Tibial nerve (tissue), 4 donors: ENCODE data around the gene MRNIP. TPM values are rescaled to one million over a fixed set of nuclear protein-coding genes. Genes with fewer than 3 reads are reported as not detected.

Experiments used
- DNase-seq, 2 donors: peaks; one replicate each; pipeline ENCODE4 v3.0.0-alpha.2; 2019; ENCODE audit warnings: low spot score in 2 of 2
- H3K27ac ChIP-seq, 4 donors: fragments of 200-600 bp; sonication (generic) in 3 of 4; one replicate each; pipeline ENCODE4 v1.5.1; 2017 to 2019; ENCODE audit warnings: mild to moderate bottlenecking in 1 of 4
- H3K27me3 ChIP-seq, 2 donors: fragments of 200-600 bp; sonication (generic) in 1 of 2; one replicate each; pipeline versions ENCODE4 v1.5.1 to v1.6.0; 2017 to 2019
- H3K36me3 ChIP-seq, 3 donors: fragments of 200-600 bp; sonication (generic); one replicate each; pipeline ENCODE4 v1.5.1; 2018 to 2019
- H3K4me1 ChIP-seq, 4 donors: fragments of 200-600 bp; sonication (generic) in 3 of 4; one replicate each; pipeline ENCODE4 v1.5.1; 2017 to 2019
- H3K4me3 ChIP-seq, 4 donors: fragments of 200-600 bp; sonication (generic) in 3 of 4; one replicate each; pipeline ENCODE4 v1.5.1; 2017 to 2019; ENCODE audit warnings: mild to moderate bottlenecking in 1 of 4, moderate library complexity in 1 of 4
- H3K9me3 ChIP-seq, 4 donors: fragments of 200-600 bp; sonication (generic) in 3 of 4; one replicate each; pipeline ENCODE4 v1.5.1; 2017 to 2019
- CTCF ChIP-seq, 5 experiments: fragments of 200-600 bp in 3 of 5; fragments of 450-650 bp in 2 of 5; sonication (generic) in 3 of 5; IDR thresholded peaks; one replicate each; pipeline ENCODE4 v1.5.1; 2016 to 2019; ENCODE audit warnings: antibody characterized with exemption in 5 of 5, mild to moderate bottlenecking in 3 of 5, moderate library complexity in 2 of 5
- EP300 ChIP-seq, 2 donors: sonication (generic); formaldehyde crosslinking; IDR thresholded peaks; one replicate each; pipeline ENCODE4 v1.6.1; 2017; ENCODE audit warnings: antibody characterized with exemption in 2 of 2, mild to moderate bottlenecking in 1 of 2
- POLR2A ChIP-seq, 2 donors: fragments of 450-650 bp; IDR thresholded peaks; one replicate each; pipeline ENCODE4 v1.6.1; 2017; ENCODE audit warnings: antibody characterized with exemption in 2 of 2, mild to moderate bottlenecking in 2 of 2, moderate library complexity in 2 of 2
- WGBS, 2 donors: methylation state at CpG; one replicate each; pipeline ENCODE4 v1.1.5; 2018; 5-methylcytosine and 5-hydroxymethylcytosine counted together
- total RNA-seq, 4 donors: library from RNA; depleted of rRNA; stranded (reverse); fragments of >200 nt; gene quantifications; one replicate each; pipeline ENCODE4 v1.1.0, GENCODE V29; 2016

The MRNIP gene
- total RNA-seq, 4 donors from 2014 or later = 48.5 to 82.4 (median 63.2) TPM

GRCh38 chr5:179821298-179822058 is 37.1 kb downstream of the MRNIP start:
- WGBS, 2 donors = 0 to 1% methylated on average over 33 to 37 of the region's 54 CpGs
- Histone ChIP-seq H3K9me3 (no peaks in the 10 kb centered on the region), H3K4me3 (peak overlapping the region; percentile 80 to 88 (median 86)), H3K27me3 (no peaks in the 10 kb centered on the region), H3K4me1 (peaks cover 0 to 82% (median 61%) of the 10 kb centered on the region in 4 donors), H3K27ac (peak overlapping the region; percentile 95 to 100 (median 98)), H3K36me3 (peaks cover 11 to 40% (median 12%) of the 10 kb centered on the region in 3 donors)
- DNase-seq = peak; percentile 95 to 97
- TF ChIP-seq CTCF (IDR thresholded peaks at IDR 0.05) (no peak), EP300 (IDR thresholded peaks at IDR 0.05) (peak; percentile 56 to 99), POLR2A (IDR thresholded peaks at IDR 0.05) (peak; percentile 70 to 90)

DNA sequence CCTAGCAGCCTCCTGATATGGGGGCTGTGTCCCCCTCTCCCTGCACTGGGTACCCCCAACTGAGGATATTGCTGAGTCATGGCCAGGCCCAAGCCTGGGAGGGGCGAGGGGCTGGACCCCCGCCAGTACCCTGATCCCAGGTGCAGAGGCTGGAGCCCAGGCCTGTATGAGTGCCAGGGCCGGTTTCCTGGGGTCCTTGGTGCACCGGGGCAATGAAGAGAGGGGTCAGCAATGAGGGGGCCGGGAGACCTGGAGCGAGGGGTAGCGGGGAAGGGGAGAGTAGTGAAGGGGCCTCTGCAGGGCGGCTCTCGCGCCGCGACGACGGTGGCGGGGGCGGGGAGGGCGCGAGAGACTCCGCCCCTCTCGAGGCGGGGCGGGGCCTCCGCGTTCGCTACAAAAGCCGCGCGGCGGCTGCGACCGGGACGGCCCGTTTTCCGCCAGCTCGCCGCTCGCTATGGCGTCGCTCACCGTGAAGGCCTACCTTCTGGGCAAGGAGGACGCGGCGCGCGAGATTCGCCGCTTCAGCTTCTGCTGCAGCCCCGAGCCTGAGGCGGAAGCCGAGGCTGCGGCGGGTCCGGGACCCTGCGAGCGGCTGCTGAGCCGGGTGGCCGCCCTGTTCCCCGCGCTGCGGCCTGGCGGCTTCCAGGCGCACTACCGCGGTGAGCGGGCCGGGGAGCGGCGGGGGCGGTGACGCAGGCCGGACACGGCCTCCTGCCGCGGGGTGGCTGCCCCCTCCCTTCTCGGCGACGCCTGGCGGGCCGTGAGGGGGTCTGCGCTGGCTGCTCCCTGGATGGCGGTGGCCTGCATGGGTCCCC is 37.9 kb downstream of the MRNIP start, which contains the start of gene SQSTM1:
SQSTM1 (plus strand) TSS at position 423 of the 815 bp plus-strand sequence; CDS start at position 455, 32 bp downstream.
- DNase-seq = peak; percentile 67 to 68
- TF ChIP-seq EP300 (IDR thresholded peaks at IDR 0.05) = peak; percentile 35 to 100
- peak; percentile 91 to 99 for TF ChIP-seq POLR2A (IDR thresholded peaks at IDR 0.05)
- TF ChIP-seq CTCF (IDR thresholded peaks at IDR 0.05) = peak in 2 of 5 experiments; percentile 61 to 62

DNA sequence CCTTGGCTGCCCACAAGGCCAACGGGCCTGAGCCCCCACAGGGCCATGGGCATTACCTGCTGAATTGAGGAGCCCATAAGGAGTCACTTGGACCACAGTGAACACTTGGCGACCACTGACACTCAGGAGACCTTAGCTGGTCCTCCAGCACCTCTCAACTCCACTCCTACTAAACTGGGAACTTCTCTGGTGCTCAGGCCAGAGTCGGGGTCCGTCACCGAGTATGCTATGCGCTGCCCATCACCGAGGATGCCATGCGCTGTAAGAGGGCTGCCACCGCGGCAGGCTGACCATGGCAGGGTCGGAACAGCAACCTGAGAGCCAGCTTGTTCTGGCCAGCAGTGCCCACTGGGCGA is 38.5 kb downstream of the MRNIP start:
- Histone ChIP-seq H3K4me3 (peak overlapping the region; percentile 80 to 88 (median 86)), H3K27me3 (no peaks in the 10 kb centered on the region), H3K4me1 (peaks cover 0 to 72% (median 61%) of the 10 kb centered on the region in 4 donors), H3K9me3 (no peaks in the 10 kb centered on the region), H3K36me3 (peaks cover 6 to 33% (median 7%) of the 10 kb centered on the region in 3 donors), H3K27ac (peak overlapping the region; percentile 95 to 100 (median 98))
- no peak for TF ChIP-seq CTCF (IDR thresholded peaks at IDR 0.05)
- DNase-seq = no peak
- WGBS, 2 donors = 7 to 20% methylated on average over 9 to 12 of the region's 12 CpGs

More for the DNA sequence above, 37.9 kb downstream of the MRNIP start, which contains the start of gene SQSTM1:
- no peaks in the 10 kb centered on the region for H3K27me3 ChIP-seq
- no peaks in the 10 kb centered on the region for H3K9me3 ChIP-seq
- 0 to 1% methylated on average over 37 to 41 of the region's 81 CpGs for WGBS, 2 donors
- peaks cover 9 to 33% (median 12%) of the 10 kb centered on the region in 3 donors for H3K36me3 ChIP-seq
- H3K27ac ChIP-seq = peak within 1 kb of the TSS; percentile 95 to 100 (median 98)
- peaks cover 0 to 78% (median 61%) of the 10 kb centered on the region in 4 donors for H3K4me1 ChIP-seq
- H3K4me3 ChIP-seq = peak within 1 kb of the TSS; percentile 80 to 88 (median 86)

- Histone ChIP-seq H3K4me1 (peaks cover 0 to 66% (median 56%) of the 10 kb centered on the region in 4 donors), H3K27ac (peak overlapping the region; percentile 95 to 100 (median 98)), H3K36me3 (peaks cover 4 to 33% (median 6%) of the 10 kb centered on the region in 3 donors), H3K4me3 (peak overlapping the region; percentile 80 to 88 (median 86)), H3K27me3 (no peaks in the 10 kb centered on the region), H3K9me3 (no peaks in the 10 kb centered on the region)
- peak; percentile 50 to 51 for DNase-seq
- 10 to 21% methylated on average over 17 to 23 of the region's 26 CpGs for WGBS, 2 donors
- TF ChIP-seq CTCF (IDR thresholded peaks at IDR 0.05) (no peak), POLR2A (IDR thresholded peaks at IDR 0.05) (peak in 1 of 2 donors; percentile 11)
Measured at GRCh38 chr5:179819296-179820126, 39.1 kb downstream of the MRNIP start.
